ENCODE results near the gene SAXO1.

The SAXO1 gene

DNA sequence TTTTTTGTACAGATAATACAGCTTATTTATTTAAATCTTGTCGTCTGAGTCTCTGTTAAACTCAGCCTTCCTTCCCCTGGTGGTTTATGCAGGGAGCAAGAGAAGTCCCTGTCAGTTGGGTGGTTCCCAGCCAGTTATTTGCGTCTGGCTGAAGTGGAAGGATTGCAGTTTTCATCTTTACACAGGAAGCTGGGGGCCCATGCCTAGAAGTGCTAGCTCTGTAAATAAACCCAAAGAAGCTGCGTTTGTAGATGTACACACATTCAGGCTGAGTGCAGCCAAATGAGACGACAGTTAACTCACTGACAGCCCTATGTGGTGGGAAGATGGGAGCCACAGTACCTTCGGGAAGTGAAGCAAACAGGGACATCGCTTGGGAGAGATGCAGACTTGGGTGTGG, 122.1 kb downstream of the SAXO1 start:
- DNase-seq (ENCODE audit: low read depth in 3 of 3): no peak

DNA sequence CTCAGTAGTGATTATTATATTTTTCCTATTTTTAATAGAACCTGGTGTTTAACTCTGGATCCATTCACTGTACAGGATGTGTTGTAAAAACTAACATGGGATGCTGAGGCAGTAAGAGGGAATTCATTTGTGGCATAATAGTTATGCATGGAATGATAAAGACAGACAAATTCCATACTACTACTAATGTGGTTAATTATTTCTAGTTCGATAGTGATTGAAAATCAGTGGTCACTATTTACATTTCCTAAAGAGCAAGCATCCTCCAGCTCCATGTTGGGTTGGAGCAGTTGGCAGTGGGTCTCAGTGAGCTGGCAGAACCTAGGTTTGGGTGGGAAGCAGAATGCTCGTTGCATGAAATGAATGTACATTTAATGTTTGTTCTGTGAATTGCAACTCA, 122.6 kb downstream of the SAXO1 start:
- DNase-seq (ENCODE audit: low read depth in 3 of 3): no peak

DNA sequence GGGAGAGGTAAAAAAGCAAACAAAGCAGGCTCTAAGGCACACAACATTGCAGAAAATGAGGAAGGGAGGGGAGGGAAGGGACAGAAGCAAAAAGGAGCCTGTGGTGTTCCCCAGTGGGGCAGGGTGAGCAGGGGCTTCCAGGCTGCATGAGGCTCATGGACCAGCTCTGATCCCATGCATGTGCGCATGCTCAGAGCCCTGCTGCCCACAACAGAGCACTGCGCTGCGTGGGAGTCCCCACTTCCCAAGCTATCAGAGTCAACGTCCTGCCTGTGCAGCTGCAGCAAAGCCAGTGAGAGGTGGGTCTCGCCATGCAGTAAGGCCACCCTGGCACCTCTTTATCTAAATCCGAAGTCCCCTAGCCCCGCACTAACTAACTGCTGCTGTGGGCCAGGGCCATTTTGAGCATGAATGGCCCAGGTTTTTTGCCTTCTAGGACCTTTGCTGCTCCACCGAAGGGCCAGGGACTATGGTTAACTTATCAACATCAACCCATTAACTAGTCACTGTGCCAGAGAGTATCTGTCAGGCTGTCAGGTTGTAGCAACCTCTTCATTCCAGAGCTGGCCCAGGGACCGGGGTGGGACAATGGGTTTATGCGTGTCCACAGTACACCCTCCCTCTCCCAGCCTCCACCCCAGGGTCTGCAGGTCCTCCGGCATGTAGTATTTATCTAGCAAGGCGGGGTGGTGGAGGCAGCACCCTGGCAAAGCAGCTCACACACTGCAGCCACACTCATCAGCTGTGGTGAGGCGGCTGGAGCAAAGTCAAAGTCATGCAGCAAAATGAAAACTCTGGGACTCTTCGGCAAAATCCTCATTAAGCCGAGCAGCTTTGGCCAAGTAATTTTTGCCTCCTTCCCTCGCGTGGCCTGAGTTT, 123.6 kb downstream of the SAXO1 start:
- DNase-seq (ENCODE audit: low read depth in 3 of 3): no peak

DNA sequence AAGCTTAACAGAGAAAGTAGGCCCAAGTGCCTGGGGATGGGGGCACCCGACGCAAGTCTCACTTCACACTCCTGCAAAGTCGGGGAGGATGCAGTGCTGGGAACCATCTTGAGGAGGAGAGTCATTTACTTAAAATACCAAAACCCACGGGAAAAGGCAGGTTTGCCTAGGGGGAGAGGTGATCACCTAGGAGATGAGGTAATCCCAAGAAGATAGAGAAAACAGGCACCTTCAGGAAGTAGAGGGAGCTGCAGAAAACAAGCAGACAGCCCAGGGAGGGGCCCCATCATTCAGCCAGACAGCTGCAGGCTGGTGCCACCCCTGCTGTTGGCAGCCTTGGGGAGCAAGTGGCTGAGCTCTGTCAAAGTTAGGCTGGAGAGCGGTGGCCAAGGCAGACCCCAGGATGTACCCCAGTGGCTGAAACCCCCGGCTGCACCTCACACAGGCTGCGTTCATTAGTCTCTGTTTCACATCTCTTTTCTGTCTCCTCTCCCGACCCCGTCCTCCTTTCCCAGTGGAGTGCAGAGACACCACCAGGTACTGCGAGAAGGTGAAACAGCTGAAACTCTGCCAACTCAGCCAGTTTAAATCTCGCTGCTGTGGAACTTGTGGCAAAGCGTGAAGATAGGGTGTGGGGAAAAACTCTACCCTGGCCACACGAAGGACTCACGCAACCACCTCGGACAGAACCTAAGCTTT, 124.9 kb downstream of the SAXO1 start:
- no peak for DNase-seq (ENCODE audit: low read depth in 3 of 3)

DNA sequence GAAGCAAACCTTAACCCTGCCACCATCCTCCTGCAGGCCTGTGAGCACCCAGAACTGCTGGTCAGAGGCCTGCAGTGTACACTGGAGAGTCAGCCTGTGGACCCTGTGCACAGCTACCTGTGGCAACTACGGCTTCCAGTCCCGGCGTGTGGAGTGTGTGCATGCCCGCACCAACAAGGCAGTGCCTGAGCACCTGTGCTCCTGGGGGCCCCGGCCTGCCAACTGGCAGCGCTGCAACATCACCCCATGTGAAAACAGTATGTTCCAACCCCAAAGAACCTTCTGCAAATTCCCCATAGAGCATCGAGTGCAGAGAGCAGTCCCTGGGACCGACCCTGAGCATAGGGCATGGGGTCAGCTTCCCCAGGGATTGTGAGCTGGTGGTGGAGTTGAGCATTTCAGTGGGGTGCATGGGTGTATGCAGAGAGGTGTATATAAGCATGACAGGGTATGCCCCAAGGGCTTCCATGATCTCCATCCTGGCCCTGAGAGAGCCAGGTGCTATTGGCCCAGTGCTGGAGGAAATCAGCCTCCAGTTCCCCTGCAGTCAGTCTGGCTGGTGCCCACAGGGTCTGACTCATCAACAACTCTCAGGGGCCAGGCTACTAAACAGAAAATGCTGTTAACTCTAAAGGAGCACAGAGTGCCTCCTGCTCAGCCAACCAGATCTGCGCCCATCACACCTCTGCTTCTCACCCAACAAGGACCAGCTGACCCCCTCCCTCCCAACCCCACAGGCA, 126.2 kb downstream of the SAXO1 start:
- no peak for DNase-seq (ENCODE audit: low read depth in 3 of 3)

DNA sequence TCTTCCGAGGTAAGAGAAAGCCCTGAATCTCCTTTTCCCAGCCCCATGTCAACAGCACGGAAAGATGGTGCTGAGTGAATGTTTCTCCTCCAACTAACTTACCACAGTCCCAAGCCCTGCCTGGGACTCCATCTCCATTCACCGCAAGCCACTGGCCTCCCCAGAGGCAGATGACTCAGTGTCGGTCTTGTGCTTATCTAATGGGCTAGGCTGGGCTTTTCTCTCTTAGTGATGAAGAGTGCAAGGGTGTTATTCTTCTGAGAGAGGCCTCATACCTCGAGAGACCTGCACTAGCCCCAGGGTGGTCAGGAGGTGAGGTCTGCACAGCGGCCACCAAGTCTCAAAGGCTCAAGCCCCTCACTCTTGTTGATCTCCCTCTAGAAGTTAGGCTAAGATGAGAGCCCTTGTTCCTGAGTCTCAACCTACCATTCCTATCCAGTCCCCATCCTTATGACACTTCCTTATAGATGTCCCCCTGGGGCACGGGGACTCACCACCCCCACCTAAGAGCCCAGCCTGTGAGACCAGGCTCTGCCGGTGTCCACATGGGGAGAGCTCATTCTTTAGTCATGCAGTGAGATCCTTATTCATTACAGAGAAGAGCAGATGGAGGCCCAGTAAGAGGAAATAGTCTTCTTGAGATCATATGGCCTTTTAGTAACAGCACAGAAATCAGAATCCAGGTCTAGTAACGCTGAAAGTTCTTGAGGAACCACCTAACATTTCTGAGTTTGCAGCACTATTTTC, 127.0 kb downstream of the SAXO1 start:
- DNase-seq (ENCODE audit: low read depth in 3 of 3): no peak

DNA sequence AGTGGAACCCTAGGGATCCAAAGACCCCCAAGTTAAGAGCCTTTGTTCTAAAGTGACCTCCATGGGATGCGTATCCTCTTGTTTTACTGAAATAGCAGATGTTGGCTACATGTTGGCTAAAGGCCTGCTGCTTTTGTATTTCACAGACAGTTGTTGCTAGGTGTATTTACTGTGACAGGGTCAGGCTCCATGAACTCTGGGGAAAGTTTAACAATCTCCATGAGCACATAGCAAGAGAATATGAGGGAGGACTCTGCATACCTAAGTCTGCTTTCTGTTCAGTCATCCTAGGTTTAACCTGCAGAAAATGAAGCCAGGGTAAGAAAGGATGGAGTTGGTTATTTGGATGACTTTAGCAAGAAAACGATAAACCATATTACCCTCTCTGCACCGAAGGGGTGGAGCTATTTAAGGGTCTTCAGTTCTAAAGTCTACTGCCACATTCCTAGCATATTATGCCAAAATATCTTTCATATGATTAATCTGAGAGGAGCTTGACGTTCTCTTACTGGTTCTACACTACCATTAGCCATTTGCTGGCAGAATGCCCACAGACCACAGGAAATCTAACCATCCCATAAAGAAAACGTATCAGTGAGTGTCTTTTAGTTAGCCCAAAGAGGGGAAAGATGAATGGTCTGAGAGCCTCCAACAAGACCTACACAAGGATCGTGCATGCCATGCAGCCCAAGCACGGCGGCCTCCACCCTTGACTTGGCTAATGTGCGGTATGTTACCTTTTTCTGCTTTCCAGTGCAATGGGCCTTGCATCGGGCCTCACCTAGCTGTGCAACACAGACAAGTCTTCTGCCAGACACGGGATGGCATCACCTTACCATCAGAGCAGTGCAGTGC, 127.8 kb downstream of the SAXO1 start:
- DNase-seq (ENCODE audit: low read depth in 3 of 3): no peak

DNA sequence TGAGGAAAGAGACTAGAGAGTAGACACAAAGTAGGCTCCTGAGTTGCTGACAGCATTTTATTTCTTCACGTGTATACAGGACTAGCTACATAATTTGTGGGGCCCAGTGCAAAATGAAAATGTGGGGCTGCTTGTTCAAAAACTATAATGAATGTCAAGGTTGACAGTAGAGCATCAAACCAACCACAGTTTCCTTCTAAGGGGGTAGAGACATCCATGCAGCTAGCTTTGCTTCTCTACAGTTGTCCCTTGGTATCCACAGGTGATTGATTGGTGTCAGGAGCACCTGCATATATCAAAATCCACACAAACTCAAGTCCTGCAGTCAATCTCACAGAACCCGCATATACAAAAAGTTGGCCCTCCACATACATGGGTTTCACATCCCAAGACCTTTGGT, 129.6 kb downstream of the SAXO1 start:
- no peak for DNase-seq (ENCODE audit: low read depth in 3 of 3)

DNA sequence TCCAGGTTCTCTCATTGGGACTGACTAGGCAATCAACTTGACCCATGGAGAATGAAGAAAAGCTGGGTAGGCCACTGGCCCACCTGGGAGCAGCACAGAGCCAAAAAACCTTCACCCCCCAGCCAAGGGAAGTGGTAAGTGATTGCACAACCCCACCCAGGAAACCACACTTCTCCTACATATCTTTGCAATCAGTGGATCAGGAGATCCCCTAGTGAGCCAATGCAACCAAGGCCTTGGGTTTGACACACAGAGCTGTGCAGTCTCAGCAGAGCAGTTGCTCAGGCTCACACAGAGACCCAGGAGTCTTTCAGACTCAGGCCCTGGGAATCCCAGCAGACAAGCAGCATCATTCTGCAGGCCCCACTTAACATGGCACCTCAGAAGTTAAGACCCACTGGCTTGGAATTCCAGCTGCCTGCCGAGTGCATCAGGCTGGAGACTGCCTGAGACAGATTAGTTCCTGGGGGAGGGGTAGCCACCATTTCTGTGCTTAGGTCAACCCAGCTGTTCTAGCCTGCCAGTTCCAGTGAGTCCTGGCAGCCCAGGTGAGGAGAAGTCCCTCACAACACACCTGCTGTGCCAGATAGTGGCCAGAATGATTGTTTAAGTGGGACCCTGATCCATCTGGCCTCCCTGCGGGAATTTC, 136.4 kb downstream of the SAXO1 start:
- DNase-seq (ENCODE audit: low read depth in 3 of 3): no peak

DNA sequence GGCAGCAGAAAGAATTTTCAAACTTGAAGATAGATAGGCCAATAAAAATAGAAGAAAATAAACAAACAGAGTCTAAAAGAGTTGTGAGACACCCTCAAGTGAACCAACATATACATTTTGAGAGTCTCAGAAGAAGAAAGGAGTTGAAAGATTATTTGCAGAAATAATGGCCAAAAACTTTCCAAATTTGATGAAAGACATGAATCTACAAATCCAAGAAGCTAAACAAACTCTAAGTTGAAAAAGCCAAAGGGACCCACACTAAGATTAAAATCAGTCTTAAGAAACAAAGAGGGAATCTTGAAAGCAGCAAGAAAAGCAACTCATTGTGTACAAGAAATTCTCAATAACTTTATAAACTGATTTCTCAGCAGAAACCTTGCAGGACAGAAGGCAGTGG, 137.0 kb downstream of the SAXO1 start:
- DNase-seq (ENCODE audit: low read depth in 3 of 3): no peak

DNA sequence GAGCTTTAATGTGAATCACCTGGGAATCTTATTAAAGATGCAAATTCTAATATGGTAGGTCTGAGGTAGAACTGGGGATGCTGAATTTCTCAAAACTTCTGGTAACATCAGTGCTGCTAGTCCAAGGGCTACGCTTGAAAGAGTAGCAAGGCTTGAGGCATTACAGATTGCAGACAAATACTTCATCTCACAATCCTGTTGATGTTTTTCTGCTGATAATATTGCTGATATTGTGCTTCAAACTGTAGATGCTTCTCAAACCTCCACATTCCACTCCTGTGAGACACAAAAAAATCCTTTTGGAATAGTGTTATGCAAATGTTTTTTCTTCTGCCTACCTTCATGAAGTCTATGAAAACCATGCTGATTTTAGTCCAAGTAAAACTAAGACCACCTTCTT, 139.5 kb downstream of the SAXO1 start:
- DNase-seq (ENCODE audit: low read depth in 3 of 3): no peak

DNA sequence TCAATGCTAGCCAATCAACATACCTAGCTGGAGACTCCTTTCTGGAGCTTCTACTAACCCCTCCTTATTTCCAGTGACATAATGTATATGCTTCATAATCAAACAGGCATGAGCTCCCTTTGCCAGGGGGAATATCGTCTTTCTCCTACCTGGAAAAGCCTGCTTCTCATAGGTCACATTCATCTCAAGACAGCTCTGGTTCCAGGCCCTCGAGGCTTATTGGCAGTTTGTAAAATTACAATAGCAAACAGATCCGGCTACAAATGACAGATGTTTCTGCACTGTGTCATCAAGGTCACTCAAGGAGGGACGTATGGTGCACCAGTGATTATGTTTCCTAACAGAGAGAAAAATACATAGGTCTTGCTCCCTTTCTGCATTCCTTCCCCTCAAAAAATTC, 140.0 kb downstream of the SAXO1 start:
- DNase-seq (ENCODE audit: low read depth in 3 of 3): no peak

DNA sequence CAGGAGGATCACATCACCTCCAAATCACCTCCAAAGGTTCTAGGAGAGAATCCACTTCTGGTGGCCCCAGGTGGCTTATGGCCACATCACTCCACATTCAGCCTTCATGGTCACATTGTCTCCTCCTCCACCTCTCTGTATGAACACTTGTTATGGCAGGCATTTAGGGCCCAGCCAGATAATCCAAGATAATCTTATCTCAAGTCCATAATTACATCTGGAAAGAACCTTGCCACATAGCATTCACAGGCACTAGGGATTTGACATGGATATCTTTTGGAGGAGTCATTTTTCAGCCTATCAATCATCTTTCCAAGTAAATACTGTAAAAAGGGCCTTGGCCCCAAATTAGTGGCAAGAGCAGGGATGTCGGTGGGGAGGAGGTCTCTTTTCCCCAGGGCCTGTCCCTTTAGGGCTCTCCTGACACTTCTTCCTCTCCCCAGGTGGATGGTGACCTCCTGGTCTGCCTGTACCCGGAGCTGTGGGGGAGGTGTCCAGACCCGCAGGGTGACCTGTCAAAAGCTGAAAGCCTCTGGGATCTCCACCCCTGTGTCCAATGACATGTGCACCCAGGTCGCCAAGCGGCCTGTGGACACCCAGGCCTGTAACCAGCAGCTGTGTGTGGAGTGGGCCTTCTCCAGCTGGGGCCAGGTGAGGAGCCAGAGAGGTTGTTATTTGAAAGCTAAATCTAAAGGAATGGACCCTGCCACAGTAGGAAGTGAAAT, 140.9 kb downstream of the SAXO1 start:
- DNase-seq (ENCODE audit: low read depth in 3 of 3): no peak

DNA sequence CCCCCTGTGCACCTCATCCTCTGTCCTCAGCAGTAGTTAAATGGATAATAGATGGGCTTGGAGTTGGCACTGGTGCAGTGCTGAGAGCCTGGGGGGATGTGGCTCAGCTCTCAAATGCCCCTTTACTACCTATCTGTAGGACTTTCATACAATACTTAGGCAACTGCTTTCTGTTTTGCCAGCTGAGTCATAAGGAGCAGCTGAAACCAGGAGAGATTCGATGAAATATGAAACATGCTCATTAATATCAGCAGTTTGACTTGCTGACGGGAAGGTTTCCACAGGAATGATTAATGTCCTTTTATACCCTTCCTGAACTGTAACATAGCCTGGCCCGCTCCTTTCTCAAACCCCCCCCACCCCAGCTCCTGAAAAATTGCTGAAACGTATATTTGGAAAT, 142.6 kb downstream of the SAXO1 start:
- DNase-seq (ENCODE audit: low read depth in 3 of 3): no peak

DNA sequence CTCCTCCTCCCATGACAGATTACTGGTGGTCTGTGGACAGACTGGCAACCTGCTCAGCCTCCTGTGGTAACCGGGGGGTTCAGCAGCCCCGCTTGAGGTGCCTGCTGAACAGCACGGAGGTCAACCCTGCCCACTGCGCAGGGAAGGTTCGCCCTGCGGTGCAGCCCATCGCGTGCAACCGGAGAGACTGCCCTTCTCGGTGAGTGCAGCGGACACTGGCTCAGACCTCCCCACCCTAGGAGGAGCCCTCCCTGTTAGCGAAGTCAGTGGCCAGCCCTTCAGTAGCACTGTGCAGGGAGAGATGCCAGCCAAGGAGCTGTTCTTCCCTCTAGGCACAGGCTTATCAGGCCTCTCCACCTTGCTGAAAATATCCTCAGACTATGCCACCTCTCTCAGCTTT, 143.5 kb downstream of the SAXO1 start:
- DNase-seq (ENCODE audit: low read depth in 3 of 3): no peak

DNA sequence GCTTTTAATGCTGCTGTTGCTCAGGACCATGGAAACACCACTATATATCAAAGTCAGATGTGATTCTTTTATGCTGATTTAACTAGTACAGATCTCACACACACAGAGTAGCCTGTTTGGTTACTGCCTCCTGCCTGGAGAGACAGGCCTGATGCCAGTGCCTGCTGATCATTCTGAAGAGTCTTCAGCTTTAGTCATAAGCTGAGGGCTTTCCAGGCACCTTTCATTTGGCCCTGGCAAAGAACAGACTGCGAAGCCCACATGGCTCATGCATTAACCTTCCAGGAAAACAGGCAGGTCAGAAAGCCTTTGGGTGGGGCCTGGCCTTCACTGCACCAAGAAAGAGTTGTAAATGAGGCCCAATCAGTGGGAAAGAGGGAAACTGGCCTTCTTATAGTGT, 144.7 kb downstream of the SAXO1 start:
- DNase-seq (ENCODE audit: low read depth in 3 of 3): no peak

DNA sequence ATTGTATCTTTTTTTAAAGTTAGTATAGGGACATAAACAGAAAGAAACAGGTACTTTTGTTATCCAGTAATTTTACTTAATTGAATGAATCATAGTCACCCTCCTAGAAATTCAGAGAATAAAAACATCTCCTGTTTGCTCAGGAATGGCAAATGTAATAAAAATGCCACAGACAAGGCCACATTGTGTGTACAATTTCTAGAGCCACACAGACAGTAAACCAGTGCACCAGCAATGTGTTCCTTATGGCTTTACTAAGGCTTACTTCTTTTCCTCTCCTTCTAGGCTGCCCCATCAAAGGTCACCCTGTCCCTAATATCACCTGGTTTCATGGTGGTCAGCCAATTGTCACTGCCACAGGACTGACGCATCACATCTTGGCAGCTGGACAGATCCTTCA, 145.5 kb downstream of the SAXO1 start:
- no peak for DNase-seq (ENCODE audit: low read depth in 3 of 3)

DNA sequence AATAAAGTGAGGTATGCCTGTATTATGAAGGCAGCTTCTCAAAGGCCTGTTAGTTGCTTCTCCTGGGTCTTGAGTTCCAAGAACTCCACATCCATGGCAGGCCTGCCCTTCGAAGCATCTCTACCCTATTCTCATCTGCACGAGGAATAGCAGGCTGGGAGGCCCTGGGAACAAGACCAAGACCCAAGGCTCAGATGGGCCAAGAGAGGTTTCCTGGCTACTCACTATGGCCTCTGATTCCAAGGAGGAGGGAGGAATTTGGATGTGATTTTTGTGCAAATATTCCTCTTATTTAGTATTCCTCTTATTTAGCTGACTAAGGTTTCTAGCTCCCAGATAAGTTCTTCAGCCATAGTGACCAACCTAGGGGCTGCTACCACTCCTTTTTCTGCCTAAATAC, 151.3 kb downstream of the SAXO1 start:
- DNase-seq (ENCODE audit: low read depth in 3 of 3): no peak

DNA sequence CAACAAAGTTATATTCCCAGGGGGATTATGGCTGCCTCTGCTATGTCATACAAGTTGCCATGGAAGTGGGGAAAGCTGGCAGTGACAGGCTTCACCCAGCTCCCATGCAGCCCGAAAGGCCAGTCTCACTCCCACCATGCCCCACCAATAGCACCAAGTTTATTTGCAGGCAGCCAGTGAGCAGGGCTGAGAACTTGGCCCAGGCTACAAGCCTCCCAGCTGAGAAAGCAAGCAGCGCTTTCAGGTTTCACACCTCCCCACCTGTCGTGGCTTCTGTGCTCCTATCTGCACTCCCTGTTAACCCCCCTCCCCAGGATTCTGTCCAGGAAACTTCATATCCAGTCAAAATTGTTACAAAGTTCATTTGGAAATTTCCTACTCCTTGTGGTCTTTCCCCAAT, 155.0 kb downstream of the SAXO1 start:
- no peak for DNase-seq (ENCODE audit: low read depth in 3 of 3)

Data from stimulated activated CD4-positive, alpha-beta T cell treated with anti-CD3 and anti-CD28 coated beads, TNF-alpha, amount 100 ng/mL, for 24 hours (primary cell).